RWPE1 (cell line): ENCODE results near the gene ADISSP.
A peak's percentile ranks its signal among the peaks of the same experiment; 100 is the strongest.

ENCODE experiments used
- CTCF ChIA-PET: fragments of 350-600 bp; sonication (Branson Sonifier 250); formaldehyde crosslinking; extraction: SDS; loops from one replicate; lab custom pipeline; 2021; lab: Yijun Ruan, JAX
- POLR2A ChIA-PET: fragments of 400-600 bp; formaldehyde crosslinking; extraction: SDS; loops from one replicate; lab custom pipeline; 2020; ENCODE audit warnings: antibody characterized with exemption; ENCODE audit not compliant: low non-redundant PET; lab: Yijun Ruan, JAX
- DNase-seq: peaks from one replicate; pipeline ENCODE4 v3.0.0; 2012; ENCODE audit warnings: low spot score
- H3K27ac ChIP-seq: fragments of 450-650 bp; 2 replicates; pipeline ENCODE4 v1.5.1; 2017
- CTCF ChIP-seq: fragments of 450-650 bp; conservative IDR thresholded peaks from 2 replicates; pipeline ENCODE4 v1.5.1; 2017; ENCODE audit warnings: low read depth, mild to moderate bottlenecking

The ADISSP gene

GRCh38 chr20:3777716-3778629 is 10.4 kb upstream of the ADISSP start:
- DNase-seq: peak; percentile 63
- ChIA-PET POLR2A (interaction anchor here (0.6 kb wide), 1 partner anchor 35 kb away, joined by 4 read pairs; no protein-coding TSS in a partner anchor), CTCF (interaction anchor here (0.8 to 3.4 kb wide), 6 partner anchors 8 to 101 kb away, joined by 3 to 18 read pairs (median 5); partner anchors contain the start of genes AP5S1 and CENPB)
- no peak for TF ChIP-seq CTCF
- H3K27ac ChIP-seq: peak overlapping the region; percentile 3; the same call in 1 of the 2 replicates

- no peak for TF ChIP-seq CTCF
- peak overlapping the region; percentile 3; the same call in 1 of the 2 replicates for H3K27ac ChIP-seq
- no peak for DNase-seq
- ChIA-PET CTCF (interaction anchor here (0.9 to 3.4 kb wide), 2 partner anchors 9 to 101 kb away, joined by 5 to 18 read pairs; no protein-coding TSS in a partner anchor), POLR2A (no interaction called here)
Observed at GRCh38 chr20:3777381-3777715, 9.8 kb upstream of the ADISSP start.

GRCh38 chr20:3775457-3776108 is 8.0 kb upstream of the ADISSP start:
- H3K27ac ChIP-seq: no peak overlapping the region
- ChIA-PET CTCF (no interaction called here), POLR2A (no interaction called here)
- TF ChIP-seq CTCF: no peak
- no peak for DNase-seq

- POLR2A ChIA-PET: no interaction called here
- CTCF ChIA-PET: interaction anchor here (0.8 kb wide), 1 partner anchor 10 kb away, joined by 4 read pairs; no protein-coding TSS in a partner anchor
- TF ChIP-seq CTCF: no peak
Observed at GRCh38 chr20:3771552-3772058, 4.1 kb upstream of the ADISSP start.

GRCh38 chr20:3768342-3769130 is 983 bp upstream of the ADISSP start:
- peak overlapping the region; percentile 90 for H3K27ac ChIP-seq
- TF ChIP-seq CTCF: peak; percentile 73
- POLR2A ChIA-PET: interaction anchor here (0.7 to 1.6 kb wide), 2 partner anchors 13 to 105 kb away, joined by 3 read pairs; partner anchors contain the start of gene SPEF1
- CTCF ChIA-PET: interaction anchor here (0.6 to 2.4 kb wide), 16 partner anchors 9 to 659 kb away, joined by 3 to 10 read pairs (median 4); partner anchors contain the start of genes CENPB and SPEF1
- DNase-seq: peak; percentile 67

More at GRCh38 chr20:3771552-3772058, 4.1 kb upstream of the ADISSP start:
- no peak overlapping the region for H3K27ac ChIP-seq
- DNase-seq: no peak
